AG10803 (cell line): Measurements from ENCODE around the gene ZDHHC12.

Experiments
- DNase-seq: peaks from one replicate; pipeline ENCODE4 v3.0.0; 2010; ENCODE audit warnings: low read depth
- H3K4me3 ChIP-seq: 2 replicates; pipeline ENCODE4 v1.5.1; 2011; ENCODE audit warnings: mild to moderate bottlenecking, low read length, control low read depth
- CTCF ChIP-seq: conservative IDR thresholded peaks from 2 replicates; pipeline ENCODE4 v1.5.1; 2011; ENCODE audit warnings: mild to moderate bottlenecking, low read length, control low read depth, inconsistent platforms

ZDHHC12 gene

GRCh38 chr9:128690684-128691034, 33.3 kb downstream of the ZDHHC12 start:
- DNase-seq = no peak
- peak overlapping the region; percentile 62 for H3K4me3 ChIP-seq
- no peak for TF ChIP-seq CTCF

- DNase-seq = peak; percentile 34
- H3K4me3 ChIP-seq = peak overlapping the region; percentile 62
- no peak for TF ChIP-seq CTCF
Observed at GRCh38 chr9:128689820-128690683, 33.9 kb downstream of the ZDHHC12 start.

GRCh38 chr9:128689293-128689774, 34.6 kb downstream of the ZDHHC12 start:
- TF ChIP-seq CTCF = no peak
- peak overlapping the region; percentile 61 for H3K4me3 ChIP-seq
- DNase-seq = no peak

- peak within 1 kb of the TSS; percentile 62 for H3K4me3 ChIP-seq
- no peak for TF ChIP-seq CTCF
- DNase-seq = peak; percentile 91
Observed at GRCh38 chr9:128688501-128689292, 35.2 kb downstream of the ZDHHC12 start, which contains the start of gene SET. TSS of gene SET (plus strand) at chr9:128689222. CDS start at chr9:128689583, 361 bp downstream.

- DNase-seq = no peak
- H3K4me3 ChIP-seq = no peak overlapping the region
- no peak for TF ChIP-seq CTCF
Observed at GRCh38 chr9:128687453-128687852, 36.5 kb downstream of the ZDHHC12 start.

GRCh38 chr9:128685636-128686489, 38.1 kb downstream of the ZDHHC12 start:
- DNase-seq = no peak
- H3K4me3 ChIP-seq = no peak overlapping the region
- TF ChIP-seq CTCF = no peak
